Left ventricle myocardium inferior (tissue), 1 donor: ENCODE data around the gene LRBA. TPM values are rescaled to one million over a fixed set of nuclear protein-coding genes. Genes with fewer than 3 reads are reported as not detected.

Experiments
- DNase-seq: peaks from one replicate; pipeline ENCODE4 v3.0.0-alpha.2; 2020
- H3K27ac ChIP-seq: fragments of 200-600 bp; replicated peaks from 2 replicates; pipeline ENCODE4 v1.8.0; 2021
- H3K27me3 ChIP-seq: fragments of 200-600 bp; 2 replicates; pipeline ENCODE4 v1.8.0; 2021; ENCODE audit warnings: low read depth
- H3K36me3 ChIP-seq: fragments of 200-600 bp; 2 replicates; pipeline ENCODE4 v1.8.0; 2021
- H3K4me1 ChIP-seq: fragments of 200-600 bp; 2 replicates; pipeline ENCODE4 v1.8.0; 2021
- H3K4me3 ChIP-seq: fragments of 200-600 bp; 2 replicates; pipeline ENCODE4 v1.8.0; 2021; ENCODE audit warnings: mild to moderate bottlenecking, moderate library complexity
- H3K9me3 ChIP-seq: fragments of 200-600 bp; replicated peaks from 2 replicates; pipeline ENCODE4 v1.8.0; 2021
- intact Hi-C: fragments of 100-400 bp; cut with micrococcal nuclease; formaldehyde crosslinking; loops from one replicate; pipeline ENCODE4 v1.11.0; 2022
- total RNA-seq: library from RNA; stranded (reverse); fragmentation: NEBNext Ultra II Directional; extraction: Animal tissue kit (Norgen Biotek cat#: 25700); gene quantifications from one replicate; pipeline ENCODE4 v1.2.1, GENCODE V29; 2021
- TF ChIP-seq, protein P1 (sequence below): fragments of 200-600 bp; IDR thresholded peaks from 2 replicates; pipeline ENCODE4 v1.8.0; 2021; ENCODE audit warnings: antibody characterized with exemption, mild to moderate bottlenecking, borderline replicate concordance
- donor health status: DM: no; HTN: yes; CAD: no; lungs with severe emphysema.

The LRBA gene
- total RNA-seq, 1 donor from 2014 or later, result 19.1 TPM

DNA sequence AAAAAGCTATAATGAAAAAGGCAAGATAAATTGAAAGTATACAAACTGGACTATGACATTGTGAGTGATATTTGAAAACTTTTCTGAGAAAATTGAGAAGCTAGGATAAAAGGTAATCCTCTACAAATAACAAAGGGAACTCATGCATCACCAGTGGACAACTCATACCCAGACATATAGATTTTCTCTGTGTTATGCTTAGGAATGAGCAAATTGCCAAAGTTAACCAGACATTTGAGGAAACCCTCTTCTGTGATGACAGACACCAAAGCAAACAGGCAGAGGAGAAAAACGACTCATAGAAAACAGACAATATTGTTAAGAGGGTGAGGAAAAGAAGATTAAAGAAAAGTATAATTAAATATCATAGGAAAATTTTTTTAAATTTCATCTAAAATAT, 246.6 kb downstream of the LRBA start:
- H3K4me3 ChIP-seq, result no peak overlapping the region
- intact Hi-C loops, result no loop called here
- H3K27me3 ChIP-seq, result no peaks in the 10 kb centered on the region
- peaks cover 6% of the 10 kb centered on the region for H3K9me3 ChIP-seq
- H3K4me1 ChIP-seq, result peaks cover 7% of the 10 kb centered on the region
- H3K27ac ChIP-seq, result no peak overlapping the region
- no peaks in the 10 kb centered on the region for H3K36me3 ChIP-seq
- DNase-seq, result no peak
- TF ChIP-seq, protein P1, sequence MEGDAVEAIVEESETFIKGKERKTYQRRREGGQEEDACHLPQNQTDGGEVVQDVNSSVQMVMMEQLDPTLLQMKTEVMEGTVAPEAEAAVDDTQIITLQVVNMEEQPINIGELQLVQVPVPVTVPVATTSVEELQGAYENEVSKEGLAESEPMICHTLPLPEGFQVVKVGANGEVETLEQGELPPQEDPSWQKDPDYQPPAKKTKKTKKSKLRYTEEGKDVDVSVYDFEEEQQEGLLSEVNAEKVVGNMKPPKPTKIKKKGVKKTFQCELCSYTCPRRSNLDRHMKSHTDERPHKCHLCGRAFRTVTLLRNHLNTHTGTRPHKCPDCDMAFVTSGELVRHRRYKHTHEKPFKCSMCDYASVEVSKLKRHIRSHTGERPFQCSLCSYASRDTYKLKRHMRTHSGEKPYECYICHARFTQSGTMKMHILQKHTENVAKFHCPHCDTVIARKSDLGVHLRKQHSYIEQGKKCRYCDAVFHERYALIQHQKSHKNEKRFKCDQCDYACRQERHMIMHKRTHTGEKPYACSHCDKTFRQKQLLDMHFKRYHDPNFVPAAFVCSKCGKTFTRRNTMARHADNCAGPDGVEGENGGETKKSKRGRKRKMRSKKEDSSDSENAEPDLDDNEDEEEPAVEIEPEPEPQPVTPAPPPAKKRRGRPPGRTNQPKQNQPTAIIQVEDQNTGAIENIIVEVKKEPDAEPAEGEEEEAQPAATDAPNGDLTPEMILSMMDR, result no peak

DNA sequence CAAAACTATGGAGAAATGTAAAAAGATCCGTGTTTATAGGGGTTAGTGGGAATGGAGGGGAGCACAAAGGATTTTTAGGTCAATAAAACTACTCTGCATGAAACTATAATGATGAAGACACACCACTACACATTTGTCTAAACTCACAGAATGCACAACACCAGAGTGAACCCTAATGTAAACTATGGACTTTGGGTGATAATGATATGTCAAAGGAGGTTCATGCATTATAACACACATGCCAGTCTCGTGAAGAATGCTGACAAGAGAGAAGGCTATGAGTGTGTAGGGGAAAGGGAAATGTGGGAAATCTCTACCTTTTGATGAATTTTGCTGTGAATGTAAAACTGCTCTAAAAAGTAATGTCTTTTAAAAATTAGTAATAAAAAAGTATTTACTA, 249.9 kb downstream of the LRBA start:
- H3K4me3 ChIP-seq, result no peak overlapping the region
- peaks cover 7% of the 10 kb centered on the region for H3K4me1 ChIP-seq
- TF ChIP-seq, protein P1, result no peak
- no peak for DNase-seq
- H3K9me3 ChIP-seq, result peaks cover 6% of the 10 kb centered on the region
- H3K27ac ChIP-seq, result no peak overlapping the region
- intact Hi-C loops, result no loop called here
- H3K27me3 ChIP-seq, result no peaks in the 10 kb centered on the region
- no peaks in the 10 kb centered on the region for H3K36me3 ChIP-seq

DNA sequence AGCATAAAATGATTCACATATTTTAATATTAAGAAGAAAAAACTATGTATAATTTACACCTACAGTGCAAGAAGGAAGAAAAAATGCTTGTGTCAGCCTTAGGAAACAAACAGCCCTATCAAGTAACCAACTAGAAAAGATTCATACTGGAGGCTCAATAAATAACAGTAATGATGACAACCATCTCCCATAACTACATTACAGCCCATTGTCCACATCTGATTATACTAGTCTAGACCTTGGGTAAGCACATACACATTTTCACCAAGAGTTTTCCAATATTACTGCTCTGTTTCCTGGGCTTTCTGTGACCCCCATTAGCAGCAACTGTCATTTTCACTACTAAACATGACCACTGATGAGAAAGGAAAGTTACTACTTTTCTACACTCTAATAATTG, 263.4 kb downstream of the LRBA start:
- H3K4me1 ChIP-seq, result peaks cover 6% of the 10 kb centered on the region
- H3K4me3 ChIP-seq, result no peak overlapping the region
- H3K27ac ChIP-seq, result no peak overlapping the region
- H3K36me3 ChIP-seq, result no peaks in the 10 kb centered on the region
- H3K27me3 ChIP-seq, result no peaks in the 10 kb centered on the region
- no peaks in the 10 kb centered on the region for H3K9me3 ChIP-seq
- no peak for DNase-seq
- intact Hi-C loops, result no loop called here
- TF ChIP-seq, protein P1, result no peak

DNA sequence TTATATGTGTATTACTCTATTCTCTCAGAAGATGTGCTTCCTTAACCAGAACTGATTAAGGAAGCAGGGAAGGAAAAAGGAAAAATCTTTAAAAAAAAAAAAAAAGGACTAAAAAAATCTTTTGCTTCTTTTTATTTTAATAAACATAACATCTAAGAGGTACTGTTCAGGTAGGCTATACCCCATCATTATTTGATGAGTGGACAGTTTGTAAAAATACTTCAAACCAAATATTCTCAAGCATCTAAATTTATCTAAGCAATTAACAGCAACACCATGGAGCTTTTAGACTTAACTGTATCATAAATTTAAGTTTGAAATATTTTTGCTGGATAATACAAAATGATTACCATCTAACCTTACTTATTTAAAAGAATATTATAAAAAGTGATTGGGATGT, 264.3 kb downstream of the LRBA start:
- Histone ChIP-seq H3K4me1 (peaks cover 6% of the 10 kb centered on the region), H3K36me3 (no peaks in the 10 kb centered on the region), H3K4me3 (no peak overlapping the region), H3K27me3 (no peaks in the 10 kb centered on the region), H3K27ac (no peak overlapping the region), H3K9me3 (no peaks in the 10 kb centered on the region)
- DNase-seq, result no peak
- TF ChIP-seq, protein P1, result no peak
- intact Hi-C loops, result no loop called here

DNA sequence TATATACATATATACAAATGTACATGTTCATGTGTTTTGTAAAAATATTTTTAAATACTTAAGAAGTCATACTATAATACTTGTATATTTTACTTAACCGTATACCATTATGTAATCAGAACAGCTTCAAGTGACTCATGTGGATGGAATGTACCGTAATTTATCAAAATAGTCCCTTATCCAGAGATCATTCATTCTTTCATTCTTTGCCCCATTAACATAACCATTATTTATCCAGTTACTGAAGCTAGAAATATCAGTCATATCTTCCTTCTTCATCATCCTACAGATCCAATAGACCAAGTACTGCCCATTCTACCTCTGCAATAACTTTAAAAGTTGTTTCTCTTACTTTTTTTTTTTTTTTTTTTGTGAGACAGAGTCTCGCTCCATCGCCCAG, 268.9 kb downstream of the LRBA start:
- no peaks in the 10 kb centered on the region for H3K36me3 ChIP-seq
- no peaks in the 10 kb centered on the region for H3K27me3 ChIP-seq
- peaks cover 3% of the 10 kb centered on the region for H3K9me3 ChIP-seq
- no peaks in the 10 kb centered on the region for H3K4me1 ChIP-seq
- no peak overlapping the region for H3K4me3 ChIP-seq
- TF ChIP-seq, protein P1, result no peak
- DNase-seq, result no peak
- H3K27ac ChIP-seq, result no peak overlapping the region
- intact Hi-C loops, result no loop called here

DNA sequence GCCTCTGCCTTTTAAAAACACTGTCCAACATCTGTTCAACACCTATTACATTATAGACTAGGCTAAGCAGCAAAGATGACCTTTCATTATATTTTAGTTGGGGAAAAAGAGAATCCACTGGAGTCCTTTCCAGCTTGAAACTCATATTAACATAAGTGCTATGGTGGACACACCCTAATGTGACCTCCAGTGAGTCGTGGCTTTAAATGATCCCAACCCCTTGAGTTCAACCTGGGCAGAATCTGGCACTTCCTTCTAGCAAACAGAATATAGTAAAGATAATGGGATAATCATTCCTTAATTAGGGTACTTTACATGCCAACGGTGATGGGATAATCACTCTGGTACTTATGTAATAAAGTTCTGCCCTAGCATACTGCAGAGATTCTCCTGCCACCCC, 270.5 kb downstream of the LRBA start:
- TF ChIP-seq, protein P1, result no peak
- Histone ChIP-seq H3K36me3 (no peaks in the 10 kb centered on the region), H3K4me1 (no peaks in the 10 kb centered on the region), H3K4me3 (no peak overlapping the region), H3K27ac (no peak overlapping the region), H3K27me3 (no peaks in the 10 kb centered on the region), H3K9me3 (peaks cover 17% of the 10 kb centered on the region)
- intact Hi-C loops, result no loop called here
- DNase-seq, result no peak
